ENCODE measurements around the gene GATA6.

- TF ChIP-seq EZH2 (IDR thresholded peaks at IDR 0.05; ENCODE audit: low read length): no peak
- TF ChIP-seq, protein P1, sequence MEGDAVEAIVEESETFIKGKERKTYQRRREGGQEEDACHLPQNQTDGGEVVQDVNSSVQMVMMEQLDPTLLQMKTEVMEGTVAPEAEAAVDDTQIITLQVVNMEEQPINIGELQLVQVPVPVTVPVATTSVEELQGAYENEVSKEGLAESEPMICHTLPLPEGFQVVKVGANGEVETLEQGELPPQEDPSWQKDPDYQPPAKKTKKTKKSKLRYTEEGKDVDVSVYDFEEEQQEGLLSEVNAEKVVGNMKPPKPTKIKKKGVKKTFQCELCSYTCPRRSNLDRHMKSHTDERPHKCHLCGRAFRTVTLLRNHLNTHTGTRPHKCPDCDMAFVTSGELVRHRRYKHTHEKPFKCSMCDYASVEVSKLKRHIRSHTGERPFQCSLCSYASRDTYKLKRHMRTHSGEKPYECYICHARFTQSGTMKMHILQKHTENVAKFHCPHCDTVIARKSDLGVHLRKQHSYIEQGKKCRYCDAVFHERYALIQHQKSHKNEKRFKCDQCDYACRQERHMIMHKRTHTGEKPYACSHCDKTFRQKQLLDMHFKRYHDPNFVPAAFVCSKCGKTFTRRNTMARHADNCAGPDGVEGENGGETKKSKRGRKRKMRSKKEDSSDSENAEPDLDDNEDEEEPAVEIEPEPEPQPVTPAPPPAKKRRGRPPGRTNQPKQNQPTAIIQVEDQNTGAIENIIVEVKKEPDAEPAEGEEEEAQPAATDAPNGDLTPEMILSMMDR (optimal IDR thresholded peaks at IDR 0.05 in 1 of 3, IDR thresholded peaks at IDR 0.05 in 1 of 3, conservative IDR thresholded peaks at IDR 0.05 in 1 of 3; ENCODE audit: extremely low read depth in 1 of 3, insufficient read depth in 2 of 3, low read length in 3 of 3): no peak
Measured at GRCh38 chr18:22250591-22250996, 81.2 kb downstream of the GATA6 start.

Measured in keratinocyte (primary cell).